Activated T-cell treated with anti-CD3 and anti-CD28 coated beads, Interleukin-2, amount 50 U/mL, for 24 hours (primary cell): ENCODE results near the gene PCDHB15.
"Not testable (repeated sequence)": the region's sequence is repeated elsewhere in the genome, so short reads cannot be mapped to it uniquely, and the experiment has no call there.

ENCODE experiments used
- DNase-seq: peaks from one replicate; pipeline ENCODE4 v3.0.0-alpha.2; 2020
- H3K27ac Mint-ChIP-seq: 2 replicates; pipeline ENCODE4 v1.8.0; 2020; ENCODE audit warnings: mild to moderate bottlenecking, mixed read lengths
- H3K27me3 Mint-ChIP-seq: 2 replicates; pipeline ENCODE4 v1.8.0; 2020; ENCODE audit warnings: mixed read lengths
- H3K36me3 Mint-ChIP-seq: 2 replicates; pipeline ENCODE4 v1.8.0; 2020; ENCODE audit warnings: low read depth, mixed read lengths
- H3K4me1 Mint-ChIP-seq: 2 replicates; pipeline ENCODE4 v1.8.0; 2020; ENCODE audit warnings: low read depth, mixed read lengths
- H3K4me3 Mint-ChIP-seq: 2 replicates; pipeline ENCODE4 v1.8.0; 2020; ENCODE audit warnings: mild to moderate bottlenecking, moderate library complexity, mixed read lengths
- H3K9me3 Mint-ChIP-seq: 2 replicates; pipeline ENCODE4 v1.8.0; 2020; ENCODE audit warnings: mixed read lengths

The PCDHB15 gene

GRCh38 chr5:141225421-141225820, 19.8 kb upstream of the PCDHB15 start:
- peaks cover 56% of the 10 kb centered on the region for H3K27me3 Mint-ChIP-seq
- H3K27ac Mint-ChIP-seq, DNase-seq, H3K36me3 Mint-ChIP-seq, H3K4me1 Mint-ChIP-seq, H3K4me3 Mint-ChIP-seq: not testable (repeated sequence)
- H3K9me3 Mint-ChIP-seq: peaks cover 10% of the 10 kb centered on the region

GRCh38 chr5:141234109-141234667, 11.0 kb upstream of the PCDHB15 start:
- H3K27me3 Mint-ChIP-seq: peaks cover 45% of the 10 kb centered on the region
- H3K4me1 Mint-ChIP-seq: no peaks in the 10 kb centered on the region
- H3K9me3 Mint-ChIP-seq: peaks cover 46% of the 10 kb centered on the region
- H3K4me3 Mint-ChIP-seq: no peak overlapping the region
- H3K27ac Mint-ChIP-seq: no peak overlapping the region
- H3K36me3 Mint-ChIP-seq: peaks cover 17% of the 10 kb centered on the region
- no peak for DNase-seq

GRCh38 chr5:141235922-141236321, 9.3 kb upstream of the PCDHB15 start:
- not testable (repeated sequence) for H3K4me3 Mint-ChIP-seq, H3K4me1 Mint-ChIP-seq, H3K27ac Mint-ChIP-seq, DNase-seq
- H3K36me3 Mint-ChIP-seq: peaks cover 22% of the 10 kb centered on the region
- peaks cover 62% of the 10 kb centered on the region for H3K27me3 Mint-ChIP-seq
- H3K9me3 Mint-ChIP-seq: peaks cover 62% of the 10 kb centered on the region

- H3K4me3 Mint-ChIP-seq: no peak overlapping the region
- H3K36me3 Mint-ChIP-seq: peaks cover 28% of the 10 kb centered on the region
- H3K9me3 Mint-ChIP-seq: peaks cover 62% of the 10 kb centered on the region
- H3K27ac Mint-ChIP-seq: no peak overlapping the region
- H3K4me1 Mint-ChIP-seq: no peaks in the 10 kb centered on the region
- no peak for DNase-seq
- peaks cover 70% of the 10 kb centered on the region for H3K27me3 Mint-ChIP-seq
Observed at GRCh38 chr5:141236516-141237313, 8.5 kb upstream of the PCDHB15 start.

- Mint-ChIP-seq H3K4me3 (no peak overlapping the region), H3K4me1 (peaks cover 4% of the 10 kb centered on the region), H3K27ac (no peak overlapping the region), H3K36me3 (peaks cover 43% of the 10 kb centered on the region), H3K9me3 (peaks cover 65% of the 10 kb centered on the region), H3K27me3 (peaks cover 88% of the 10 kb centered on the region)
- DNase-seq: no peak
Observed at GRCh38 chr5:141241496-141241895, 3.7 kb upstream of the PCDHB15 start.

- Mint-ChIP-seq H3K36me3 (peaks cover 38% of the 10 kb centered on the region), H3K27me3 (peaks cover 53% of the 10 kb centered on the region), H3K9me3 (peaks cover 67% of the 10 kb centered on the region)
- not testable (repeated sequence) for H3K27ac Mint-ChIP-seq, H3K4me3 Mint-ChIP-seq, H3K4me1 Mint-ChIP-seq, DNase-seq
Observed at GRCh38 chr5:141246971-141247370, 1.8 kb downstream of the PCDHB15 start.

GRCh38 chr5:141247434-141247833, 2.2 kb downstream of the PCDHB15 start:
- not testable (repeated sequence) for H3K27ac Mint-ChIP-seq, H3K4me3 Mint-ChIP-seq, DNase-seq, H3K4me1 Mint-ChIP-seq
- peaks cover 36% of the 10 kb centered on the region for H3K36me3 Mint-ChIP-seq
- H3K27me3 Mint-ChIP-seq: peaks cover 48% of the 10 kb centered on the region
- peaks cover 65% of the 10 kb centered on the region for H3K9me3 Mint-ChIP-seq

- Mint-ChIP-seq H3K27ac (no peak overlapping the region), H3K4me3 (no peak overlapping the region), H3K36me3 (peaks cover 26% of the 10 kb centered on the region), H3K27me3 (peaks cover 20% of the 10 kb centered on the region), H3K9me3 (peaks cover 72% of the 10 kb centered on the region), H3K4me1 (no peaks in the 10 kb centered on the region)
- DNase-seq: no peak
Observed at GRCh38 chr5:141250576-141250975, 5.4 kb downstream of the PCDHB15 start.

- Mint-ChIP-seq H3K9me3 (peaks cover 65% of the 10 kb centered on the region), H3K36me3 (peaks cover 54% of the 10 kb centered on the region), H3K27ac (no peak overlapping the region), H3K27me3 (no peaks in the 10 kb centered on the region), H3K4me3 (no peak overlapping the region), H3K4me1 (no peaks in the 10 kb centered on the region)
- no peak for DNase-seq
Observed at GRCh38 chr5:141258464-141258863, 13.3 kb downstream of the PCDHB15 start.

- Mint-ChIP-seq H3K27me3 (no peaks in the 10 kb centered on the region), H3K4me3 (no peak overlapping the region), H3K27ac (no peak overlapping the region), H3K4me1 (no peaks in the 10 kb centered on the region), H3K36me3 (peaks cover 56% of the 10 kb centered on the region), H3K9me3 (peaks cover 62% of the 10 kb centered on the region)
- DNase-seq: no peak
Observed at GRCh38 chr5:141258948-141259347, 13.8 kb downstream of the PCDHB15 start.

GRCh38 chr5:141260458-141261237, 15.5 kb downstream of the PCDHB15 start:
- Mint-ChIP-seq H3K9me3 (peaks cover 59% of the 10 kb centered on the region), H3K27ac (no peak overlapping the region), H3K4me3 (no peak overlapping the region), H3K36me3 (peaks cover 63% of the 10 kb centered on the region), H3K4me1 (no peaks in the 10 kb centered on the region), H3K27me3 (no peaks in the 10 kb centered on the region)
- no peak for DNase-seq

- Mint-ChIP-seq H3K36me3 (peaks cover 63% of the 10 kb centered on the region), H3K27me3 (no peaks in the 10 kb centered on the region), H3K4me3 (no peak overlapping the region), H3K9me3 (peaks cover 59% of the 10 kb centered on the region), H3K27ac (no peak overlapping the region), H3K4me1 (no peaks in the 10 kb centered on the region)
- DNase-seq: no peak
Observed at GRCh38 chr5:141261238-141261546, 16.0 kb downstream of the PCDHB15 start.

- no peak overlapping the region for H3K27ac Mint-ChIP-seq
- no peak for DNase-seq
- H3K4me3 Mint-ChIP-seq: no peak overlapping the region
- H3K4me1 Mint-ChIP-seq: no peaks in the 10 kb centered on the region
- peaks cover 73% of the 10 kb centered on the region for H3K9me3 Mint-ChIP-seq
- H3K36me3 Mint-ChIP-seq: peaks cover 51% of the 10 kb centered on the region
- no peaks in the 10 kb centered on the region for H3K27me3 Mint-ChIP-seq
Observed at GRCh38 chr5:141269195-141269594, 24.0 kb downstream of the PCDHB15 start.

- H3K36me3 Mint-ChIP-seq: peaks cover 24% of the 10 kb centered on the region
- no peak overlapping the region for H3K27ac Mint-ChIP-seq
- peaks cover 62% of the 10 kb centered on the region for H3K9me3 Mint-ChIP-seq
- H3K4me3 Mint-ChIP-seq: no peak overlapping the region
- no peak for DNase-seq
- H3K4me1 Mint-ChIP-seq: no peaks in the 10 kb centered on the region
- no peaks in the 10 kb centered on the region for H3K27me3 Mint-ChIP-seq
Observed at GRCh38 chr5:141272906-141273305, 27.7 kb downstream of the PCDHB15 start.

GRCh38 chr5:141298376-141298775, 53.2 kb downstream of the PCDHB15 start:
- Mint-ChIP-seq H3K36me3 (peaks cover 78% of the 10 kb centered on the region), H3K4me1 (no peaks in the 10 kb centered on the region), H3K27me3 (no peaks in the 10 kb centered on the region), H3K9me3 (peaks cover 56% of the 10 kb centered on the region), H3K4me3 (no peak overlapping the region), H3K27ac (no peak overlapping the region)
- no peak for DNase-seq
